IPS-NIHi11 (cell line): Measurements from ENCODE around the gene TOM1L2.

ENCODE experiments used
- DNase-seq: peaks from one replicate; pipeline ENCODE4 v3.0.0; 2012; ENCODE audit warnings: mixed read lengths, low spot score

Gene TOM1L2

GRCh38 chr17:17873450-17873991, 98.7 kb downstream of the TOM1L2 start:
- DNase-seq: no peak

GRCh38 chr17:17872547-17873345, 99.5 kb downstream of the TOM1L2 start:
- no peak for DNase-seq

- DNase-seq: no peak
Measured at GRCh38 chr17:17871913-17872312, 100.3 kb downstream of the TOM1L2 start.

- no peak for DNase-seq
Measured at GRCh38 chr17:17870247-17870646, 102.0 kb downstream of the TOM1L2 start.

- DNase-seq: peak; percentile 52
Measured at GRCh38 chr17:17868641-17869522, 103.3 kb downstream of the TOM1L2 start.

- no peak for DNase-seq
Measured at GRCh38 chr17:17866897-17867296, 105.3 kb downstream of the TOM1L2 start.

GRCh38 chr17:17866425-17866824, 105.8 kb downstream of the TOM1L2 start:
- DNase-seq: no peak

GRCh38 chr17:17865035-17865434, 107.2 kb downstream of the TOM1L2 start:
- no peak for DNase-seq

GRCh38 chr17:17860766-17861107, 111.5 kb downstream of the TOM1L2 start:
- no peak for DNase-seq

- peak; percentile 89 for DNase-seq
Measured at GRCh38 chr17:17859909-17860765, 112.1 kb downstream of the TOM1L2 start.

- no peak for DNase-seq
Measured at GRCh38 chr17:17857496-17857895, 114.7 kb downstream of the TOM1L2 start.

- DNase-seq: no peak
Measured at GRCh38 chr17:17856386-17856785, 115.8 kb downstream of the TOM1L2 start.

- DNase-seq: no peak
Measured at GRCh38 chr17:17855976-17856375, 116.2 kb downstream of the TOM1L2 start.

GRCh38 chr17:17853811-17854447, 118.3 kb downstream of the TOM1L2 start:
- no peak for DNase-seq

- no peak for DNase-seq
Measured at GRCh38 chr17:17852930-17853329, 119.3 kb downstream of the TOM1L2 start.

- no peak for DNase-seq
Measured at GRCh38 chr17:17851103-17852002, 120.8 kb downstream of the TOM1L2 start.

- peak; percentile 57 for DNase-seq
Measured at GRCh38 chr17:17849845-17850373, 122.3 kb downstream of the TOM1L2 start.

- no peak for DNase-seq
Measured at GRCh38 chr17:17849147-17849820, 122.9 kb downstream of the TOM1L2 start.

- no peak for DNase-seq
Measured at GRCh38 chr17:17848311-17849082, 123.7 kb downstream of the TOM1L2 start.
